Endothelial cell of umbilical vein (primary cell): ENCODE results near the gene ATP5IF1. TPM values are rescaled to one million over a fixed set of nuclear protein-coding genes. Genes with fewer than 3 reads are reported as not detected.

Experiments used
- BruUV-seq: library from RNA; stranded (reverse); fragments of 400-500 nt; replicated peaks from 2 replicates; lab custom pipeline; 2021; lab: Mats Ljungman, UMichigan
- CTCF ChIA-PET: fragments of 300-600, 350-600 bp; sonication (Branson Sonifier 250); formaldehyde crosslinking; loops from one replicate; lab custom pipeline; 2021; ENCODE audit warnings: antibody characterized with exemption, inconsistent platforms; lab: Charles Lee
- POLR2A ChIA-PET: fragments of 300-600, 350-600 bp; sonication (Branson Sonifier 250); formaldehyde crosslinking; loops from one replicate; lab custom pipeline; 2021; ENCODE audit warnings: antibody characterized with exemption, inconsistent platforms; lab: Charles Lee
- DNase-seq: peaks from one replicate; pipeline ENCODE4 v3.0.0-alpha.2; 2011; ENCODE audit warnings: low read depth, low spot score
- FAIRE-seq: peaks from 2 replicates; lab custom pipeline; 2011; peaks lifted over from hg19 to GRCh38; lab: Jason Lieb, UNC
- H2AFZ ChIP-seq: 2 replicates; pipeline ENCODE4 v1.6.0; 2012; ENCODE audit warnings: low read depth, low read length, control low read depth, inconsistent platforms
- H3K27ac ChIP-seq: 2 replicates; pipeline ENCODE4 v1.5.1; 2011; ENCODE audit warnings: low read depth, mild to moderate bottlenecking, control low read depth, low read length, moderate library complexity; ENCODE audit not compliant: insufficient read depth
- H3K27me3 ChIP-seq, 2 experiments: 2 replicates each; pipeline versions ENCODE4 v1.6.0 to v1.6.1; 2011; ENCODE audit warnings: low read length in 2 of 2, mixed read lengths in 1 of 2; ENCODE audit not compliant: control insufficient read depth in 2 of 2, insufficient read depth in 2 of 2
- H3K36me3 ChIP-seq, 2 experiments: 2 replicates in 1 of 2; 3 replicates in 1 of 2; pipeline ENCODE4 v1.5.1; 2011; ENCODE audit warnings: low read length in 2 of 2, mild to moderate bottlenecking in 1 of 2, moderate library complexity in 1 of 2; ENCODE audit not compliant: control insufficient read depth in 2 of 2, insufficient read depth in 2 of 2; ENCODE audit errors: extremely low read depth in 1 of 2
- H3K4me1 ChIP-seq: 3 replicates; pipeline ENCODE4 v1.5.1; 2011; ENCODE audit warnings: mild to moderate bottlenecking, low read length; ENCODE audit not compliant: control insufficient read depth, insufficient read depth; ENCODE audit errors: extremely low read depth
- H3K4me2 ChIP-seq: 2 replicates; pipeline ENCODE4 v1.6.1; 2011; ENCODE audit warnings: low read length, control low read depth, mixed read lengths; ENCODE audit not compliant: insufficient read depth
- H3K4me3 ChIP-seq, 3 experiments: fragments of 200-600 bp in 1 of 3; sonication (generic), shearing (Covaris generic) in 1 of 3; replicated peaks in 1 of 3; 2 replicates each; pipeline ENCODE4 v1.5.1; 2011 to 2016; ENCODE audit warnings: control low read depth in 3 of 3, low read length in 3 of 3, mild to moderate bottlenecking in 2 of 3, inconsistent platforms in 1 of 3, low read depth in 1 of 3, moderate library complexity in 1 of 3; ENCODE audit not compliant: insufficient read depth in 1 of 3
- H3K79me2 ChIP-seq: 2 replicates; pipeline ENCODE4 v1.6.0; 2012; ENCODE audit warnings: low read length, inconsistent platforms; ENCODE audit not compliant: control insufficient read depth, insufficient read depth
- H3K9ac ChIP-seq: replicated peaks from 2 replicates; pipeline ENCODE3; 2011; ENCODE audit warnings: low read length, control low read depth; ENCODE audit not compliant: insufficient read depth; ENCODE audit errors: extremely low read depth
- H3K9me1 ChIP-seq: replicated peaks from 3 replicates; pipeline ENCODE4 v1.6.0; 2011; ENCODE audit warnings: mild to moderate bottlenecking, low read length; ENCODE audit not compliant: control insufficient read depth, insufficient read depth; ENCODE audit errors: extremely low read depth
- H3K9me3 ChIP-seq: replicated peaks from 2 replicates; pipeline ENCODE4 v1.5.1; 2012; ENCODE audit warnings: low read length, inconsistent platforms; ENCODE audit not compliant: control insufficient read depth, insufficient read depth
- H4K20me1 ChIP-seq: replicated peaks from 2 replicates; pipeline ENCODE3; 2011; ENCODE audit warnings: mild to moderate bottlenecking, low read length; ENCODE audit not compliant: control insufficient read depth, insufficient read depth; ENCODE audit errors: extremely low read depth
- CTCF ChIP-seq, 2 donors: IDR thresholded peaks; 1 replicate in 1 of 2; 2 replicates in 1 of 2; pipeline ENCODE4 v1.5.1; 2011; ENCODE audit warnings: low read length in 2 of 2, mild to moderate bottlenecking in 2 of 2, moderate library complexity in 2 of 2, control low read depth in 1 of 2, inconsistent platforms in 1 of 2, low read depth in 1 of 2; ENCODE audit not compliant: insufficient read depth in 1 of 2; ENCODE audit errors: extremely low read depth in 1 of 2
- EZH2 ChIP-seq: IDR thresholded peaks from 2 replicates; pipeline ENCODE4 v1.6.1; 2012; ENCODE audit warnings: borderline replicate concordance, low read depth, mild to moderate bottlenecking, moderate library complexity, low read length, inconsistent platforms; ENCODE audit not compliant: severe bottlenecking
- FOS ChIP-seq: IDR thresholded peaks from 2 replicates; pipeline ENCODE4 v1.6.1; 2011; ENCODE audit warnings: mild to moderate bottlenecking, low read length, moderate library complexity, borderline replicate concordance; ENCODE audit not compliant: insufficient read depth
- GATA2 ChIP-seq: IDR thresholded peaks from 2 replicates; pipeline ENCODE4 v1.7.0; 2011; ENCODE audit warnings: low read depth, mild to moderate bottlenecking, moderate library complexity, mixed read lengths, low read length; ENCODE audit not compliant: insufficient read length, insufficient read depth
- JUN ChIP-seq: IDR thresholded peaks from 2 replicates; pipeline ENCODE4 v1.6.1; 2011; ENCODE audit warnings: borderline replicate concordance, low read depth; ENCODE audit not compliant: insufficient read length, insufficient read depth
- MAX ChIP-seq: IDR thresholded peaks from 2 replicates; pipeline ENCODE4 v1.6.1; 2011; ENCODE audit not compliant: insufficient read depth, insufficient read length
- MYC ChIP-seq: IDR thresholded peaks from one replicate; pipeline ENCODE4 v1.6.1; 2011; ENCODE audit warnings: mild to moderate bottlenecking, low read depth, low read length
- POLR2A ChIP-seq: IDR thresholded peaks from 2 replicates; pipeline ENCODE4 v1.6.1; 2012; ENCODE audit warnings: low read depth, mild to moderate bottlenecking, control low read depth, low read length
- POLR2AphosphoS5 ChIP-seq: IDR thresholded peaks from 2 replicates; pipeline ENCODE4 v1.6.1; 2012; ENCODE audit warnings: low read depth, mild to moderate bottlenecking, control low read depth, low read length, moderate library complexity; ENCODE audit not compliant: insufficient read depth
- dilution Hi-C: fragments of 300-500 bp; cut with MboI; formaldehyde crosslinking; loops from one replicate; pipeline ENCODE4 v1.15.0; 2019; ENCODE audit warnings: low sequenced_read_pairs; ENCODE audit not compliant: extremely low pct_ligation_motif_present
- intact Hi-C: fragments of 100-400 bp; cut with micrococcal nuclease; formaldehyde crosslinking; loops from one replicate; pipeline ENCODE4 v1.10.0; 2022
- polyA plus RNA-seq, 4 experiments: library from polyadenylated mRNA; depleted of rRNA in 3 of 4; stranded (reverse) in 3 of 4; unstranded in 1 of 4; fragments of >200 nt; gene quantifications; 2 replicates each; pipeline versions ENCODE4 v1.2.1 to v1.2.3, GENCODE V29; 2011 to 2012; ENCODE audit warnings: missing spikeins in 1 of 4
- total RNA-seq: library from RNA; stranded (reverse); gene quantifications from 2 replicates; pipeline ENCODE4 v1.2.3, GENCODE V29; 2021

The ATP5IF1 gene
- total and polyA plus RNA-seq, 2 donors (not counting 3 experiments of a cell fraction or from before 2014, with no cell fraction given): 133 to 243 TPM

- DNase-seq: no peak
- Histone ChIP-seq H3K36me3 (peaks cover 4 to 33% of the 10 kb centered on the region in 2 experiments), H3K27me3 (no peaks in the 10 kb centered on the region), H3K4me1 (no peaks in the 10 kb centered on the region), H3K9me1 (no peaks in the 10 kb centered on the region), H3K9ac (no peak overlapping the region), H2AFZ (no peak overlapping the region), H3K4me2 (no peak overlapping the region), H3K27ac (no peak overlapping the region), H3K79me2 (no peaks in the 10 kb centered on the region), H4K20me1 (no peaks in the 10 kb centered on the region), H3K4me3 (no peak overlapping the region), H3K9me3 (no peaks in the 10 kb centered on the region)
- no peak for FAIRE-seq
- ChIA-PET POLR2A (no interaction called here), CTCF (interaction anchor here (1.0 to 1.3 kb wide), 3 partner anchors 10 to 88 kb away, joined by 3 to 5 read pairs (median 3); no protein-coding TSS in a partner anchor)
- intact Hi-C loops (no loop called here), dilution Hi-C loops (no loop called here)
- BruUV-seq: no TSS peak
- TF ChIP-seq POLR2A: no peak
Observed at GRCh38 chr1:28279721-28280120, 43.8 kb downstream of the ATP5IF1 start.

GRCh38 chr1:28280501-28280900 lies 44.6 kb downstream of the ATP5IF1 start:
- Histone ChIP-seq H3K4me2 (no peak overlapping the region), H3K36me3 (peaks cover 4 to 31% of the 10 kb centered on the region in 2 experiments), H2AFZ (no peak overlapping the region), H3K9ac (no peak overlapping the region), H3K9me1 (no peaks in the 10 kb centered on the region), H3K79me2 (no peaks in the 10 kb centered on the region), H3K27me3 (no peaks in the 10 kb centered on the region), H3K4me3 (no peak overlapping the region), H3K4me1 (no peaks in the 10 kb centered on the region), H3K27ac (no peak overlapping the region), H3K9me3 (no peaks in the 10 kb centered on the region), H4K20me1 (no peaks in the 10 kb centered on the region)
- peak; percentile 15 for DNase-seq
- POLR2A ChIA-PET: no interaction called here
- no peak for FAIRE-seq
- CTCF ChIA-PET: interaction anchor here (1.0 to 1.3 kb wide), 2 partner anchors 32 to 88 kb away, joined by 3 to 5 read pairs; no protein-coding TSS in a partner anchor
- BruUV-seq: no TSS peak
- dilution Hi-C loops: no loop called here
- TF ChIP-seq POLR2AphosphoS5: no peak
- TF ChIP-seq MAX: no peak
- no peak for TF ChIP-seq EZH2
- no peak for TF ChIP-seq FOS
- no peak for TF ChIP-seq CTCF (IDR thresholded peaks at IDR 0.05; ENCODE audit: extremely low read depth in 1 of 2, insufficient read depth in 1 of 2, low read depth in 1 of 2, low read length in 2 of 2)
- no peak for TF ChIP-seq MYC
- TF ChIP-seq POLR2A: no peak
- TF ChIP-seq JUN: no peak
- no peak for TF ChIP-seq GATA2
- intact Hi-C loops: no loop called here
